Measurements from ENCODE around the gene ANKRD62.

Gene ANKRD62

GRCh38 chr18:12085136-12085535 is 8.5 kb upstream of the ANKRD62 start:
- Histone ChIP-seq H3K4me1 (ENCODE audit: control insufficient read depth in 1 of 2, insufficient read depth in 2 of 2, low read length in 2 of 2) (peaks cover 17 to 20% of the 10 kb centered on the region in 2 donors), H3K4me3 (ENCODE audit: low read depth in 1 of 2, low read length in 2 of 2) (no peak overlapping the region), H3K9me3 (ENCODE audit: control insufficient read depth in 1 of 2, low read length in 2 of 2) (no peaks in the 10 kb centered on the region), H3K27me3 (ENCODE audit: control insufficient read depth in 1 of 2, insufficient read depth in 2 of 2, low read length in 2 of 2) (peaks cover 0 to 4% of the 10 kb centered on the region in 2 donors), H3K9ac (ENCODE audit: low read depth in 1 of 2, low read length in 2 of 2) (no peak overlapping the region), H3K27ac (ENCODE audit: low read depth, low read length) (no peak overlapping the region), H3K36me3 (ENCODE audit: control insufficient read depth in 1 of 2, insufficient read depth in 2 of 2, low read length in 2 of 2) (no peaks in the 10 kb centered on the region)

- H3K36me3 ChIP-seq (ENCODE audit: control insufficient read depth in 1 of 2, insufficient read depth in 2 of 2, low read length in 2 of 2), result no peaks in the 10 kb centered on the region
- no peak overlapping the region for H3K9ac ChIP-seq (ENCODE audit: low read depth in 1 of 2, low read length in 2 of 2)
- peaks cover 0 to 4% of the 10 kb centered on the region in 2 donors for H3K27me3 ChIP-seq (ENCODE audit: control insufficient read depth in 1 of 2, insufficient read depth in 2 of 2, low read length in 2 of 2)
- no peaks in the 10 kb centered on the region for H3K9me3 ChIP-seq (ENCODE audit: control insufficient read depth in 1 of 2, low read length in 2 of 2)
- peaks cover 17 to 20% of the 10 kb centered on the region in 2 donors for H3K4me1 ChIP-seq (ENCODE audit: control insufficient read depth in 1 of 2, insufficient read depth in 2 of 2, low read length in 2 of 2)
- H3K4me3 ChIP-seq (ENCODE audit: low read depth in 1 of 2, low read length in 2 of 2), result no peak overlapping the region
- no peak overlapping the region for H3K27ac ChIP-seq (ENCODE audit: low read depth, low read length)
Measured at GRCh38 chr18:12085786-12086185, 7.9 kb upstream of the ANKRD62 start.

GRCh38 chr18:12086249-12086648 is 7.4 kb upstream of the ANKRD62 start:
- H3K27ac ChIP-seq (ENCODE audit: low read depth, low read length), result no peak overlapping the region
- H3K4me3 ChIP-seq (ENCODE audit: low read depth in 1 of 2, low read length in 2 of 2), result no peak overlapping the region
- H3K36me3 ChIP-seq (ENCODE audit: control insufficient read depth in 1 of 2, insufficient read depth in 2 of 2, low read length in 2 of 2), result no peaks in the 10 kb centered on the region
- no peaks in the 10 kb centered on the region for H3K9me3 ChIP-seq (ENCODE audit: control insufficient read depth in 1 of 2, low read length in 2 of 2)
- no peak overlapping the region for H3K9ac ChIP-seq (ENCODE audit: low read depth in 1 of 2, low read length in 2 of 2)
- peaks cover 17 to 20% of the 10 kb centered on the region in 2 donors for H3K4me1 ChIP-seq (ENCODE audit: control insufficient read depth in 1 of 2, insufficient read depth in 2 of 2, low read length in 2 of 2)
- H3K27me3 ChIP-seq (ENCODE audit: control insufficient read depth in 1 of 2, insufficient read depth in 2 of 2, low read length in 2 of 2), result peaks cover 0 to 4% of the 10 kb centered on the region in 2 donors

- Histone ChIP-seq H3K9ac (ENCODE audit: low read depth in 1 of 2, low read length in 2 of 2) (no peak overlapping the region), H3K9me3 (ENCODE audit: control insufficient read depth in 1 of 2, low read length in 2 of 2) (no peaks in the 10 kb centered on the region), H3K27ac (ENCODE audit: low read depth, low read length) (no peak overlapping the region), H3K27me3 (ENCODE audit: control insufficient read depth in 1 of 2, insufficient read depth in 2 of 2, low read length in 2 of 2) (peaks cover 0 to 4% of the 10 kb centered on the region in 2 donors), H3K4me3 (ENCODE audit: low read depth in 1 of 2, low read length in 2 of 2) (no peak overlapping the region), H3K4me1 (ENCODE audit: control insufficient read depth in 1 of 2, insufficient read depth in 2 of 2, low read length in 2 of 2) (peaks cover 17 to 20% of the 10 kb centered on the region in 2 donors), H3K36me3 (ENCODE audit: control insufficient read depth in 1 of 2, insufficient read depth in 2 of 2, low read length in 2 of 2) (no peaks in the 10 kb centered on the region)
Measured at GRCh38 chr18:12086677-12087470, 6.8 kb upstream of the ANKRD62 start.

GRCh38 chr18:12087471-12088025 is 6.1 kb upstream of the ANKRD62 start:
- peaks cover 0 to 4% of the 10 kb centered on the region in 2 donors for H3K27me3 ChIP-seq (ENCODE audit: control insufficient read depth in 1 of 2, insufficient read depth in 2 of 2, low read length in 2 of 2)
- no peak overlapping the region for H3K27ac ChIP-seq (ENCODE audit: low read depth, low read length)
- H3K36me3 ChIP-seq (ENCODE audit: control insufficient read depth in 1 of 2, insufficient read depth in 2 of 2, low read length in 2 of 2), result no peaks in the 10 kb centered on the region
- no peak overlapping the region for H3K4me3 ChIP-seq (ENCODE audit: low read depth in 1 of 2, low read length in 2 of 2)
- peaks cover 17 to 20% of the 10 kb centered on the region in 2 donors for H3K4me1 ChIP-seq (ENCODE audit: control insufficient read depth in 1 of 2, insufficient read depth in 2 of 2, low read length in 2 of 2)
- no peaks in the 10 kb centered on the region for H3K9me3 ChIP-seq (ENCODE audit: control insufficient read depth in 1 of 2, low read length in 2 of 2)
- H3K9ac ChIP-seq (ENCODE audit: low read depth in 1 of 2, low read length in 2 of 2), result no peak overlapping the region

GRCh38 chr18:12088096-12088495 is 5.5 kb upstream of the ANKRD62 start:
- Histone ChIP-seq H3K9me3 (ENCODE audit: control insufficient read depth in 1 of 2, low read length in 2 of 2) (no peaks in the 10 kb centered on the region), H3K4me3 (ENCODE audit: low read depth in 1 of 2, low read length in 2 of 2) (no peak overlapping the region), H3K27ac (ENCODE audit: low read depth, low read length) (no peak overlapping the region), H3K9ac (ENCODE audit: low read depth in 1 of 2, low read length in 2 of 2) (no peak overlapping the region), H3K27me3 (ENCODE audit: control insufficient read depth in 1 of 2, insufficient read depth in 2 of 2, low read length in 2 of 2) (peaks cover 0 to under 1% of the 10 kb centered on the region in 2 donors), H3K36me3 (ENCODE audit: control insufficient read depth in 1 of 2, insufficient read depth in 2 of 2, low read length in 2 of 2) (no peaks in the 10 kb centered on the region), H3K4me1 (ENCODE audit: control insufficient read depth in 1 of 2, insufficient read depth in 2 of 2, low read length in 2 of 2) (peaks cover 17 to 20% of the 10 kb centered on the region in 2 donors)

GRCh38 chr18:12088731-12089375 is 4.8 kb upstream of the ANKRD62 start:
- Histone ChIP-seq H3K27me3 (ENCODE audit: control insufficient read depth in 1 of 2, insufficient read depth in 2 of 2, low read length in 2 of 2) (no peaks in the 10 kb centered on the region), H3K9me3 (ENCODE audit: control insufficient read depth in 1 of 2, low read length in 2 of 2) (no peaks in the 10 kb centered on the region), H3K4me1 (ENCODE audit: control insufficient read depth in 1 of 2, insufficient read depth in 2 of 2, low read length in 2 of 2) (peaks cover 17 to 20% of the 10 kb centered on the region in 2 donors), H3K36me3 (ENCODE audit: control insufficient read depth in 1 of 2, insufficient read depth in 2 of 2, low read length in 2 of 2) (no peaks in the 10 kb centered on the region), H3K27ac (ENCODE audit: low read depth, low read length) (no peak overlapping the region), H3K4me3 (ENCODE audit: low read depth in 1 of 2, low read length in 2 of 2) (no peak overlapping the region), H3K9ac (ENCODE audit: low read depth in 1 of 2, low read length in 2 of 2) (no peak overlapping the region)

GRCh38 chr18:12091538-12092141 is 2.0 kb upstream of the ANKRD62 start:
- Histone ChIP-seq H3K27me3 (ENCODE audit: control insufficient read depth in 1 of 2, insufficient read depth in 2 of 2, low read length in 2 of 2) (no peaks in the 10 kb centered on the region), H3K27ac (ENCODE audit: low read depth, low read length) (no peak overlapping the region), H3K4me1 (ENCODE audit: control insufficient read depth in 1 of 2, insufficient read depth in 2 of 2, low read length in 2 of 2) (peaks cover 5 to 10% of the 10 kb centered on the region in 2 donors), H3K36me3 (ENCODE audit: control insufficient read depth in 1 of 2, insufficient read depth in 2 of 2, low read length in 2 of 2) (no peaks in the 10 kb centered on the region), H3K9me3 (ENCODE audit: control insufficient read depth in 1 of 2, low read length in 2 of 2) (no peaks in the 10 kb centered on the region), H3K4me3 (ENCODE audit: low read depth in 1 of 2, low read length in 2 of 2) (no peak overlapping the region), H3K9ac (ENCODE audit: low read depth in 1 of 2, low read length in 2 of 2) (no peak overlapping the region)

- no peaks in the 10 kb centered on the region for H3K27me3 ChIP-seq (ENCODE audit: control insufficient read depth in 1 of 2, insufficient read depth in 2 of 2, low read length in 2 of 2)
- no peak overlapping the region for H3K4me3 ChIP-seq (ENCODE audit: low read depth in 1 of 2, low read length in 2 of 2)
- H3K4me1 ChIP-seq (ENCODE audit: control insufficient read depth in 1 of 2, insufficient read depth in 2 of 2, low read length in 2 of 2), result peaks cover 0 to 4% of the 10 kb centered on the region in 2 donors
- no peak overlapping the region for H3K9ac ChIP-seq (ENCODE audit: low read depth in 1 of 2, low read length in 2 of 2)
- H3K9me3 ChIP-seq (ENCODE audit: control insufficient read depth in 1 of 2, low read length in 2 of 2), result no peaks in the 10 kb centered on the region
- no peak overlapping the region for H3K27ac ChIP-seq (ENCODE audit: low read depth, low read length)
- H3K36me3 ChIP-seq (ENCODE audit: control insufficient read depth in 1 of 2, insufficient read depth in 2 of 2, low read length in 2 of 2), result no peaks in the 10 kb centered on the region
Measured at GRCh38 chr18:12092398-12093229, 1.0 kb upstream of the ANKRD62 start.
